ENCODE results near the gene APOL3.

Gene APOL3

GRCh38 chr22:36166518-36167220 lies 6.1 kb upstream of the APOL3 start:
- Histone ChIP-seq H3K9me3 (ENCODE audit: severe bottlenecking) (no peaks in the 10 kb centered on the region), H3K4me3 (ENCODE audit: severe bottlenecking) (no peak overlapping the region), H3K4me1 (ENCODE audit: insufficient read depth, poor library complexity, severe bottlenecking) (no peaks in the 10 kb centered on the region), H3K27me3 (ENCODE audit: insufficient read depth, poor library complexity, severe bottlenecking) (no peaks in the 10 kb centered on the region), H3K36me3 (ENCODE audit: low read depth) (no peaks in the 10 kb centered on the region), H3K27ac (ENCODE audit: poor library complexity, severe bottlenecking) (no peak overlapping the region)
- no peak for TF ChIP-seq CTCF (IDR thresholded peaks at IDR 0.05; ENCODE audit: poor library complexity, severe bottlenecking)
- DNase-seq (ENCODE audit: low spot score) (no peak), ATAC-seq (ENCODE audit: low read depth) (no peak)

GRCh38 chr22:36166086-36166485 lies 5.5 kb upstream of the APOL3 start:
- no peak overlapping the region for H3K4me3 ChIP-seq (ENCODE audit: severe bottlenecking)
- ATAC-seq (ENCODE audit: low read depth) (no peak), DNase-seq (ENCODE audit: low spot score) (no peak)
- no peaks in the 10 kb centered on the region for H3K9me3 ChIP-seq (ENCODE audit: severe bottlenecking)
- no peaks in the 10 kb centered on the region for H3K36me3 ChIP-seq (ENCODE audit: low read depth)
- no peak for TF ChIP-seq CTCF (IDR thresholded peaks at IDR 0.05; ENCODE audit: poor library complexity, severe bottlenecking)
- H3K27ac ChIP-seq (ENCODE audit: poor library complexity, severe bottlenecking): no peak overlapping the region
- H3K27me3 ChIP-seq (ENCODE audit: insufficient read depth, poor library complexity, severe bottlenecking): no peaks in the 10 kb centered on the region
- no peaks in the 10 kb centered on the region for H3K4me1 ChIP-seq (ENCODE audit: insufficient read depth, poor library complexity, severe bottlenecking)

GRCh38 chr22:36165141-36165540 lies 4.6 kb upstream of the APOL3 start:
- Histone ChIP-seq H3K27ac (ENCODE audit: poor library complexity, severe bottlenecking) (no peak overlapping the region), H3K27me3 (ENCODE audit: insufficient read depth, poor library complexity, severe bottlenecking) (no peaks in the 10 kb centered on the region), H3K4me1 (ENCODE audit: insufficient read depth, poor library complexity, severe bottlenecking) (no peaks in the 10 kb centered on the region), H3K9me3 (ENCODE audit: severe bottlenecking) (no peaks in the 10 kb centered on the region), H3K36me3 (ENCODE audit: low read depth) (no peaks in the 10 kb centered on the region), H3K4me3 (ENCODE audit: severe bottlenecking) (no peak overlapping the region)
- ATAC-seq (ENCODE audit: low read depth) (no peak), DNase-seq (ENCODE audit: low spot score) (no peak)
- TF ChIP-seq CTCF (IDR thresholded peaks at IDR 0.05; ENCODE audit: poor library complexity, severe bottlenecking): no peak

GRCh38 chr22:36164621-36165020 lies 4.1 kb upstream of the APOL3 start:
- Histone ChIP-seq H3K27me3 (ENCODE audit: insufficient read depth, poor library complexity, severe bottlenecking) (no peaks in the 10 kb centered on the region), H3K9me3 (ENCODE audit: severe bottlenecking) (no peaks in the 10 kb centered on the region), H3K4me1 (ENCODE audit: insufficient read depth, poor library complexity, severe bottlenecking) (no peaks in the 10 kb centered on the region), H3K36me3 (ENCODE audit: low read depth) (no peaks in the 10 kb centered on the region), H3K4me3 (ENCODE audit: severe bottlenecking) (no peak overlapping the region), H3K27ac (ENCODE audit: poor library complexity, severe bottlenecking) (no peak overlapping the region)
- no peak for DNase-seq (ENCODE audit: low spot score)
- no peak for ATAC-seq (ENCODE audit: low read depth)
- TF ChIP-seq CTCF (IDR thresholded peaks at IDR 0.05; ENCODE audit: poor library complexity, severe bottlenecking): no peak

- H3K4me3 ChIP-seq (ENCODE audit: severe bottlenecking): no peak overlapping the region
- H3K4me1 ChIP-seq (ENCODE audit: insufficient read depth, poor library complexity, severe bottlenecking): no peaks in the 10 kb centered on the region
- no peaks in the 10 kb centered on the region for H3K9me3 ChIP-seq (ENCODE audit: severe bottlenecking)
- ATAC-seq (ENCODE audit: low read depth): no peak
- TF ChIP-seq CTCF (IDR thresholded peaks at IDR 0.05; ENCODE audit: poor library complexity, severe bottlenecking): no peak
- no peak for DNase-seq (ENCODE audit: low spot score)
- H3K27ac ChIP-seq (ENCODE audit: poor library complexity, severe bottlenecking): no peak overlapping the region
- H3K36me3 ChIP-seq (ENCODE audit: low read depth): no peaks in the 10 kb centered on the region
- no peaks in the 10 kb centered on the region for H3K27me3 ChIP-seq (ENCODE audit: insufficient read depth, poor library complexity, severe bottlenecking)
These were observed 2.9 kb upstream of the APOL3 start for GRCh38 chr22:36163497-36163896.

Data from RWPE2 (cell line).